A549 (cell line): Measurements from ENCODE around the gene LMO1. TPM values are rescaled to one million over a fixed set of nuclear protein-coding genes. Genes with fewer than 3 reads are reported as not detected.

Experiments
- ATAC-seq, 2 experiments: fragments of 200-7000 bp in 1 of 2; fragments of >200 bp in 1 of 2; cut with Nextera tagmentation in 1 of 2; cut with Tn5 transposase in 1 of 2; 3 replicates each; pipeline versions ENCODE4 v1.8.0 to v1.9.1; 2018 to 2020; ENCODE audit warnings: mild to moderate bottlenecking in 1 of 2, moderate library complexity in 1 of 2
- CTCF ChIA-PET: fragments of 300-600 bp; sonication (Branson Sonifier 250); formaldehyde crosslinking; extraction: SDS; loops from one replicate; lab custom pipeline; 2021; ENCODE audit warnings: antibody characterized with exemption, inconsistent platforms; lab: Yijun Ruan, JAX
- POLR2A ChIA-PET: fragments of 350-600 bp; formaldehyde crosslinking; extraction: SDS; loops from one replicate; lab custom pipeline; 2021; ENCODE audit warnings: antibody characterized with exemption, inconsistent platforms; lab: Yijun Ruan, JAX
- DNase-seq, 2 experiments: peaks; one replicate each; pipeline versions ENCODE4 v3.0.0 to v3.0.0-alpha.2; 2011 to 2016; ENCODE audit warnings: low read depth in 1 of 2, low spot score in 1 of 2
- FAIRE-seq: peaks from 2 replicates; lab custom pipeline; 2011; peaks lifted over from hg19 to GRCh38; lab: Jason Lieb, UNC
- H3K27ac ChIP-seq, 2 experiments: fragments of >200 bp; sonication (Bioruptor Twin); formaldehyde crosslinking; 3 replicates each; pipeline ENCODE4 v1.5.1; 2016 to 2017
- H3K4me1 ChIP-seq: fragments of >200 bp; sonication (Bioruptor Twin); formaldehyde crosslinking; 3 replicates; pipeline ENCODE4 v1.6.1; 2016
- H3K4me2 ChIP-seq: fragments of >200 bp; sonication (Bioruptor Twin); formaldehyde crosslinking; 3 replicates; pipeline ENCODE4 v1.6.1; 2016
- H3K4me3 ChIP-seq: fragments of >200 bp; sonication (Bioruptor Twin); formaldehyde crosslinking; 3 replicates; pipeline ENCODE4 v1.5.1; 2016
- H3K9me3 ChIP-seq: fragments of >200 bp; sonication (Bioruptor Twin); formaldehyde crosslinking; 3 replicates; pipeline ENCODE4 v1.6.1; 2016
- BCL3 ChIP-seq: fragments of >200 bp; sonication (Bioruptor Twin); formaldehyde crosslinking; IDR thresholded peaks from 3 replicates; pipeline ENCODE4 v1.6.1; 2016
- E2F6 ChIP-seq: IDR thresholded peaks from 2 replicates; pipeline ENCODE4 v1.6.1; 2012; ENCODE audit warnings: low read depth, borderline replicate concordance
- ELK1 ChIP-seq: fragments of 150-350 bp; IDR thresholded peaks from 2 replicates; pipeline ENCODE4 v1.6.1; 2014; ENCODE audit warnings: low read depth, mild to moderate bottlenecking, low read length
- FOSB ChIP-seq: fragments of 250-450 bp; sonication (Bioruptor Pico); IDR thresholded peaks from 2 replicates; pipeline ENCODE4 v1.5.0; 2020; ENCODE audit warnings: mild to moderate bottlenecking, moderate library complexity
- FOXS1 ChIP-seq: fragments of 250-450 bp; sonication (Bioruptor Pico); IDR thresholded peaks from 2 replicates; pipeline ENCODE4 v1.5.0; 2020; ENCODE audit warnings: mild to moderate bottlenecking, moderate library complexity
- HDAC2 ChIP-seq: fragments of 200-600 bp; sonication (generic); IDR thresholded peaks from 2 replicates; pipeline ENCODE4 v1.6.1; 2016
- HES2 ChIP-seq: fragments of >200 bp; sonication (Bioruptor Twin); formaldehyde crosslinking; IDR thresholded peaks from 2 replicates; pipeline ENCODE4 v1.6.1; 2016
- HOXB13 ChIP-seq: fragments of 250-450 bp; sonication (Bioruptor Pico); IDR thresholded peaks from 2 replicates; pipeline ENCODE4 v1.5.0; 2020; ENCODE audit warnings: low read depth, mild to moderate bottlenecking, moderate library complexity
- KDM1A ChIP-seq: fragments of 200-600 bp; sonication (generic); IDR thresholded peaks from 2 replicates; pipeline ENCODE4 v1.6.1; 2016; ENCODE audit warnings: low read depth, mild to moderate bottlenecking
- KDM5A ChIP-seq: fragments of 200-600 bp; sonication (generic); IDR thresholded peaks from 2 replicates; pipeline ENCODE4 v1.6.1; 2016; ENCODE audit warnings: antibody characterized with exemption, mild to moderate bottlenecking
- MAFK ChIP-seq: fragments of 450-650 bp; IDR thresholded peaks from 2 replicates; pipeline ENCODE4 v1.6.1; 2014; ENCODE audit not compliant: partially characterized antibody
- MAZ ChIP-seq: fragments of 150-350 bp; IDR thresholded peaks from 2 replicates; pipeline ENCODE4 v1.6.1; 2014; ENCODE audit warnings: antibody characterized with exemption, low read depth, low read length, borderline replicate concordance
- PHF8 ChIP-seq: fragments of 200-600 bp; sonication (generic); IDR thresholded peaks from 2 replicates; pipeline ENCODE4 v1.6.1; 2016; ENCODE audit warnings: low read depth, mild to moderate bottlenecking, antibody characterized with exemption, moderate library complexity, borderline replicate concordance
- RARB ChIP-seq: fragments of 250-450 bp; sonication (Bioruptor Pico); IDR thresholded peaks from 2 replicates; pipeline ENCODE4 v1.8.0; 2021; ENCODE audit warnings: mild to moderate bottlenecking, moderate library complexity
- SREBF2 ChIP-seq: fragments of 450-650 bp; IDR thresholded peaks from 2 replicates; pipeline ENCODE4 v1.6.1; 2014; ENCODE audit warnings: mild to moderate bottlenecking, moderate library complexity
- TP53 ChIP-seq: fragments of 250-450 bp; sonication (Bioruptor Pico); IDR thresholded peaks from 2 replicates; pipeline ENCODE4 v1.5.0; 2021; ENCODE audit warnings: mild to moderate bottlenecking, moderate library complexity
- ZSCAN20 ChIP-seq: fragments of 250-450 bp; sonication (Bioruptor Pico); IDR thresholded peaks from 2 replicates; pipeline ENCODE4 v1.8.0; 2022; ENCODE audit warnings: mild to moderate bottlenecking, moderate library complexity
- WGBS: methylation state at CpG from one replicate; pipeline ENCODE4 v1.1.6; 2017; ENCODE audit errors: missing lambda C conversion rate; 5-methylcytosine and 5-hydroxymethylcytosine counted together
- polyA plus RNA-seq, 4 experiments: library from polyadenylated mRNA; depleted of rRNA in 3 of 4; stranded (reverse); fragments of >200 nt; fragmentation: RNase III in 1 of 4; extraction: RNeasy Plus Mini Kit Qiagen cat#74134 plus additional on column Dnase treatment in 1 of 4; gene quantifications; 2 replicates in 3 of 4; 3 replicates in 1 of 4; pipeline ENCODE4 v1.2.3, GENCODE V29; 2011 to 2017

LMO1 gene
- polyA plus RNA-seq, 2 of the 4 experiments (the other 2 are of a cell fraction), result 0.18 to 2.7 TPM

GRCh38 chr11:8202516-8203413 lies 60.9 kb downstream of the LMO1 start (continued):
- TF ChIP-seq KDM5A (no peak), HDAC2 (no peak), FOSB (CRISPR knock-in tag) (no peak)
- TF ChIP-seq, all 56 proteins: peak for 0

- Histone ChIP-seq H3K9me3 (no peaks in the 10 kb centered on the region), H3K4me2 (no peak overlapping the region), H3K27ac (no peak overlapping the region), H3K4me3 (no peak overlapping the region), H3K4me1 (no peaks in the 10 kb centered on the region)
- no peak for TF ChIP-seq ELK1
- no peak for TF ChIP-seq RARB
- DNase-seq (no peak), FAIRE-seq (no peak), ATAC-seq (no peak)
- 17% methylated on average over 4 of the region's 4 CpGs for WGBS
- ChIA-PET CTCF (interaction anchor here (0.9 to 7.6 kb wide), 4 partner anchors 7 to 365 kb away, joined by 3 to 70 read pairs (median 6); partner anchors contain the start of gene LMO1), POLR2A (no interaction called here)
Observed at GRCh38 chr11:8201644-8202365, 61.9 kb downstream of the LMO1 start.

GRCh38 chr11:8199676-8200075 lies 64.0 kb downstream of the LMO1 start:
- Histone ChIP-seq H3K9me3 (no peaks in the 10 kb centered on the region), H3K4me3 (no peak overlapping the region), H3K4me2 (no peak overlapping the region), H3K27ac (no peak overlapping the region), H3K4me1 (no peaks in the 10 kb centered on the region)
- ChIA-PET CTCF (interaction anchor here (2.7 kb wide), 1 partner anchor 9 kb away, joined by 7 read pairs; no protein-coding TSS in a partner anchor), POLR2A (no interaction called here)
- no peak for TF ChIP-seq MAZ
- TF ChIP-seq KDM1A, result no peak
- no peak for TF ChIP-seq KDM5A
- no peak for TF ChIP-seq BCL3
- no peak for TF ChIP-seq PHF8
- no peak for TF ChIP-seq MAFK
- no peak for TF ChIP-seq TP53
- no peak for TF ChIP-seq HOXB13 (CRISPR knock-in tag)
- no peak for TF ChIP-seq ZSCAN20 (CRISPR knock-in tag)
- no peak for TF ChIP-seq E2F6
- TF ChIP-seq FOXS1, result no peak
- TF ChIP-seq SREBF2, result no peak
- no peak for TF ChIP-seq HES2
- DNase-seq, result no peak
- ATAC-seq, result no peak
- FAIRE-seq, result no peak
- WGBS, result 0% methylated on average over 2 of the region's 2 CpGs
